ENCODE results near the gene PLXND1.

- TF ChIP-seq CTCF (conservative IDR thresholded peaks at IDR 0.05 in 1 of 2, IDR thresholded peaks at IDR 0.05 in 1 of 2; ENCODE audit: low read depth in 1 of 2, low read length in 2 of 2) (no peak), EZH2 (IDR thresholded peaks at IDR 0.05; ENCODE audit: low read length, missing control alignments) (no peak)
These were observed 397 bp downstream of the PLXND1 start for GRCh38 chr3:129605922-129606635.

All from fibroblast of lung (primary cell).